ENCODE results near the gene MYBPHL.
"Not testable (repeated sequence)": the region's sequence is repeated elsewhere in the genome, so short reads cannot be mapped to it uniquely, and the experiment has no call there.

MYBPHL gene

DNA sequence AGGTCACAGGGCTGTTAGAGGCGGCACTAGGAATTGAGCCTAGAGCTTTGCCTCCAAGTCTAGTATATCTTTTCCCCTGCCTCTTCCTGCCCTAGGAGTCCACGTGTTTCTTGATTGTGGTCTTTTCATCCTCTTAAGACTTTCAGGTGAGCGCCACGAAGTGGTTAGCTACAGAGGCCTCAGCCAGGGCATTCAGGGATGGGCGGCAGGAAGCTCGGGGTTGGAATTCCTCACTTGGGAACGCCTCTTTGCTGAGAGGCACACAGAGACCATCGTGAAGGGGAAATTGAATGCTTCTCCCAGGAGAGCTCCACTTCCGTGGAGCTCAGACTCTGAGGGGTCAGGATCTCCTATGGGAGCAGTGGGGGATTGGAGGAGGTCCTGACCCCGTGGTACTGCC, 820 bp downstream of the MYBPHL start:
- not testable (repeated sequence) for DNase-seq

DNA sequence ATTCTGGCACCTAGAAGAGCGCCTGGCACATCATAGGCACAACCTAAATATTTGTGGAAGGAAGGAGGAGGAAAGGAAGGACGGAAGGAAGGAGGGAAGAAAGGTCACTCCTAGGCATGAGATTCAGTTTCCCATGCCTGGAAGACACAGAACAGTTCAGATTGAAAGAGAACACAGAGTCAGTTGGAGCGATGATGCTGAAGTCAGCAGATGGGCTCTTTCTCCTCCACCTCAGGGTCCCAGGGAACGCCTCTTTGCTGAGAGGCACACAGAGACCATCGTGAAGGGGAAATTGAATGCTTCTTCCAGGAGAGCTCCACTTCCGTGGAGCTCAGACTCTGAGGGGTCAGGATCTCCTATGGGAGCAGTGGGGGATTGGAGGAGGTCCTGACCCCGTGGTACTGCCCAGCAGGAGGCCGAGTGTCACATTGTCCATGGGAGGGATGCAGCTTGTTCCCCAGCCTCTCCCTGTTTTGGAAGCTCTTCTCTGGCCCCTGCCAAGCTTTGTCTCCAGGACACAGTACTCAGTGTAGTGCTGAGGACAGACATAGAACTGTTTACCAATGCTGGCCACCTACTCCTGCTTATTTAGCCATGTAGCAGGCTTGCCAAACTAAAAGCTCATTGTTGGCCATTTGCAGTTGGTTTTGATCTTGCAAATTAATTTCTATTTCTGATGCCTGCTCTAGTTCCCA, 2.4 kb downstream of the MYBPHL start:
- DNase-seq: no peak

DNA sequence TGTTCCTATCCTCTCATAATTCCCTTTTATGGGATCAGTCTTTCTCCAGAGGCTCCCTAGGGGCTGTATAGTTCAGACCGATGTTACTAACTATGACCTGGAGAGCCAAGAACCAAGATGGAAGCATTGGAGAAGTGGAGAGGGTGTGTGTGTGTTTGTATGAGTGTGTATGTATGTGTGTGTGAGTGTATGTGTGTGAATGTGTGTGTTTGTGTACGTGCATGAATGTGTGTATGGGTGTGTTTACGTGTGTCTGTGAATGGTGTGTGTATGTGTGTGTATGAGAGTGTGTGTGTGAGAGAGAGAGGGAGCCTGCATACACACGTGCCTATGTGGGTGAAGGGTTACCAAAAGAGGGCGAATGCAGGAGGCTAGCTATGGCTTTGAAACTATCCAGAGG, 4.9 kb downstream of the MYBPHL start:
- no peak for DNase-seq

DNA sequence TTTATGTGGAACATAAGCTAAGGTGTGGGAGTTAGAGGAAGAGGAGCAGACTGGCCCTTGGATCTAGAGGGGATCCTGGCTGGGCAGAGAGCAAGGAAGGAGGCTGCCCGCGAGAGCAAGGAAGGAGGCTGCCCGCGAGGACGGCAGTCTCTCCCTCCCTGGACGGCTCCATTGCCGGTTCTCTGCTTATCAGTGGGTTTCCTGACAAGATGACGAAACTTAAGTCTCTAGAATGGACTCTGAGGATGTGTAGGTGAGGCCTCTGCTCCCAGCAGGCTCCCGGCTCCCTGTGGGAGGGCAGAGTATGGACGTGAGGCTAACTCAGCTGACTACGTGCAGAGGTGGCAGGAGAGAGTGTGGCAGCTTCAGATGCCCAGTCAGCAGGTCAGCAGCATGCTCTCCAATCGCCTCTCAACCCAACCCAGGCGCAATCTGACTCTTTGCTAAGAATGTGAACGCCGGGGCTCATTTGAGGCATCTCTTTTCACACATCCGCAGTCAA, 6.1 kb downstream of the MYBPHL start:
- no peak for DNase-seq

DNA sequence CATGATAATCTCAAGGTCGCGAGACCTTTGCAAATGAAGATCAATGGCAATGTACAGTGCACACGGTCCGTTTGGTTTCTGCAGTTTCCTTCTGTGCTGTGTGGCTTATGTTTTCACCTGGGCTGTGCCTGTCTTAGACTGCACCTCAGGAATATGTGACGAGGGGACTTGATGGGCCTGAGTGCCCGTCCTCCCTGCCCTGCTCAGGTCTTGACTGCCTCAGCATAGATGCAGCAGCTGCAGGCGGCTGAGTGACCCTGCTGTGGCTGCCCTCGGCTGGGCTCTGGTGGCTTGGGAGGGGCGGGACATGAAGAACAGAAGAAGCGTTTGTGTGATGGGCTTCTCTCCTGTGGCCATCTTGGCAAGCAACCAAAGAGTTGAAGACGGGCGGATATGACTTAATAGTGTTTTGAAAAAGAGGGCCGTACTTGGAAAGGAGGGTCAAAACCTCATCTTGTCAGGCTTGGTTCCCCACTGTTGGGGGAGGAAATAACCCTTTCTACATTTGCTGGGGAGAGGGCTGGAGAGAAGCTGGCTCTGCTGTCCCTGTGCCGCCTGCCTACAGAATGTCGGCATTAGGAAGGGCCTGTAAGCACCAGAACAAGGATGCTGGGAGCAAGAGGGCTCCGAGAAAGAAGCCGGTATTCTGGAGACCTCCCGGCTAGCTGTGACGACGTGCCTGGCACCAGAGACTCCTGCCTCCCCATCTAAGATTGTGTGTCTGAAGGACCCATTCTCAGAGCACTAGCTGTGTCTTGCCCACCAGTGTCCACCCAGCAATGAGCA, 7.1 kb downstream of the MYBPHL start:
- DNase-seq: no peak

DNA sequence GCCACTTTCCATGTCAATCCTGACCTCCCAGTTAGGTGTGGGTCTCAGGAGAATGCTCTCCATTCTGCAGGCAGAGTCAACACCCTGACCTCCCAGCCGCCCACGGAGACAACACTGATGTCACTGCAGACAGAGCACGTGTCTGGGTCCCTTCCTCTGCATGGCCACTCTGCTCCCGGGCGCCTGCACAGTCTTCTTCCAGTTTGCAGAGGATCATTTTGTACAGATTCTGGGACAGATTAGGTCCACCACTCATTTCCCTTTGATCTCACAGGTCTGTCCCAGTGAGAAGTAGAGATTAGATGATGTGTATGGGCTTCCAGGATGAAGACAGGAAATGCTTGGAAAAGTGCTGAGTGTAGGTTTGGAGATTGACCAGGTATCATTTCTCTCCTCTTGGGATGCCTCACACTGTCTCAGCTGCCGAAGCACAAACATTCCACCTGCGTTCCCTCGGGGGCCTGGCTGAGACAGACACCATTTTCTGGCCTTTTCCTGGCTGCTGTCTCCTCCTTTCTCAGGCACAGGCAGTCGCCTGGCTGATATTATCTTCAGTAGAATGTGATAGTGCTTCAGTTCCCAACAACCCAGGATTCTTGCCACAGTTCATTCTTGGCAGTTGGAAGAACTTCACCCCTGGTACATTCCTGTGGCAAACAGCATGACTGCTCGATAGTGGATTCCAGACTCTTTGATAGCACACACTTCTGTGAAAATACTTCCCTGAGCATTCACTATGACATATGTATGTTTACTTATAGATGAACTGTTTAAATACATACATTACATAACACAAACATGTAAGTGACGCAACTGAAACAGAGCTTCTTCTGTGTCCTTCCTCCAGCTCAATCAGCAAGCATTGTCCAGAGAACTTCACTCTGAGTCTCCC, 7.9 kb downstream of the MYBPHL start:
- no peak for DNase-seq

DNA sequence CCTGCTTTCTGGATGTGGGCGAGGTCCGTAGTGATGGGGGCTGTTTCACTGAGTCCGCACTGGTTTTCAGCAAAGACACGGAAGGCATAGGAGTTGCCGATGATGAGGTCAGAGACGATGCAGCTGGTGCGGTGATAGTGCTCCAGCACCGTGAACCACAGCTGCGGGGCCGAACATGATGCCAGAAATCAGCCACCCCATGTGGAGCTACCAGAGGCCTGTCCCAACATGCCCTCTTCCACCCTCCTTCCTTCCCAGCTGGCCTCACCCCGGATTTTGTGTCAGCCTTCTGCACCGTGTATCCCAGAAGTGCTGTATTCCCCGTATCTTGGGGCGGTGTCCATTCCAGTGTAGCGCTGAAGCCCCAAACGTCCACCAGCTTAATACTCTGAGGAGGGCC, 10.0 kb downstream of the MYBPHL start:
- DNase-seq: no peak

DNA sequence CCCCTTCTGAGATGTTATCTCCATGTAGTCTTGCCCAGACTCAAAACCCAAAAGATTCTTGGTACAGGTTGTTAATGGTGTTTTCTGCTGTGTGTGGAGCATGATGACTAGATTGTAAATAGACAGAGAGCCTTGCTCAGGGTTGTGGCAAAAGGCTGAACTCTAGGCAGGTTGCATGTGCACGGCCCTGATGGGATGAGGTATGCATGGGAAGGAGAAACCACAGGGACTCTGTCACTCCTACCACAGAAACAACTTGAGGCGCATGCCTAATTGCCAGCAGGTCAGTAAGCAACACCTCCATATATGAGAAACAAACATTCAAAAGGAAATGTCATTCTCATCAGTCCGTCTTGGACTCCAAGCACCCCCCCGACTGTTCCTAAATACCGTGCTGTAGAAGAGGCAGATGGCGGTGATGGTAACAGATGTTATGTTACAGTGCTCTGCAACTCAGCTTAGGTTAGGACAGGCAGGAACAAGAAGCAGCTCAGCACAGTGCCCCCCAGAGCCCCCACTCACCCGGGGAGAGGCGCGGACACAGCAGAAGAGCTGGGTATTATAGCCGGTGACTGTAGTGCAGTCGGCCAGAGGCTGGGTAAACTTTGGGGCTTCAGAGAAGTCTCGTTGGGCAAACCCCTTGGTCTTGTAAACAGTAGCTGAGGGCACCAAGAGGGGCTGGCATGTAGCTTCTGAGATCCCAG, 10.9 kb downstream of the MYBPHL start:
- peak; percentile 82 for DNase-seq

DNA sequence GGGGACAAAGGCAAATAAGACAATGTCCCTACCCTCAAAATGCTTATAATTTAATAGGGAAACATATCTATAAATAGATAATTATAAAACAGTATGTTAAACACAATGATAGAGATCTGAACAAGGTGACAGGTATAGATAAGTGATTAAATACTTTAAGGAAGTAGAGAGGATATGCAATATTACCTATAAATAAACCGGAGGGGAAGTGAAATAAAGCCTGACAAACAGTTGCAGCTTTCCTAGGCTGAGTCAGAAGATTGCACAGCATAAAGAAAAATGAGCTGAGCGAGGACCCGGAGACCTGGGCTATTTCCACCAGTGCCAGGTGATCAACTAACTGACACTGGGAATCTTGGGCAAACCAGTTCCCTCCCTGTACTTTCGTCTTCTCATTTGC, 12.3 kb downstream of the MYBPHL start:
- no peak for DNase-seq

DNA sequence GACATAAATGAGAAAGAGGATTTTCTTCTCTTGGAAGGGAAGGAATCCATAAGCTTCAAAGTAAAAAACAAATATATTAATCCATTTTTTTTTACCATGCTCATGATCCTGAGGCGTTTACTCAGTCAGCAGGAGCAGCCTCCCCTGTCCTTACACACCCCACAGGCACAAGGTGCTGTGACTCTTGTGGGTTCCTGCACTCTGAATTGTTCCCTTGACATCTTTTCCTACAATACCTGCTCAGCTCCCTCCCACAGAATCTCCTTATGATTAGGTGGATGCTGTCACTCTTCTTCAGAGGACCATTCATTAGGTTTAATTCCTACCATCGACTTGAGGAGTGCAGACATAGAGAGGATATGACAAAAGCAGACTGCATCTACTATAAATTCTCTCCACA, 13.8 kb downstream of the MYBPHL start:
- DNase-seq: no peak

DNA sequence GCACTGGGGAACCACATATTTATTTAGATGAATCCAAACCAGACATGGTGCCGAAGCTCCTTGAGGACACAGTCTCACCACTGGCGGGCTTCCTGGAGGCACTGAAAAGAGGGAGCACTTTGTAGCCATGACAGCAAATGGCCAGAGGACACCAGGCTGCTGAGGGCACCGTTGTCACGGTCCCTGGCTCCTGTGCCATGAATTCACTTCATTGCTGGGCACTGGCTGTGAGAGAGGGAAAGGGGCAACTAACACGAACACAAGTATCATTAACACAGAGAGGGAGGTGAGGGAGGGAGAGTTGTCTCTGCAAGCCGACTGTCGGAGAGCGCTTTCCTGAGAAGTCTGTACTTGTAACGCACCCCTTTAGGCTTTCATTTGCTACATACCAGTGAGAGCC, 14.4 kb downstream of the MYBPHL start:
- DNase-seq: no peak

DNA sequence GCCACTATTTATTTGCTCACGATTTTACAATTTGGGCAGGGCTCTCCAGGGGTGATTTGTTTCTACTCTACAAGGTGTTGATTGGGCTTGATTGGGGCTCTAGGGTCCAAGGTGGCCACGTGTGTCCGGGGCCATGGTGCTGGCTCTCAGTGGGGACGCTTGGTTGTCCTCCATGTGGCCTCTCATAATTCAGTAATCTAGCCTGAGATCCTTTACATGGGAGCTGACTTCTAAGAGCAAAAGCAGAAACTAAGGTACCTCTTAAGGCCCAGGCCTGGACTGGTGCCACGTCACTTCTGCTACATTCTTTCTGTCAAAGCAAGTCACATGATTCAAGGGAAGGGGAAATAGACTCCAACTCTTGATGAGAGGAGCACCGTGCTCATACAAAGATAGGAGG, 15.8 kb downstream of the MYBPHL start:
- no peak for DNase-seq

DNA sequence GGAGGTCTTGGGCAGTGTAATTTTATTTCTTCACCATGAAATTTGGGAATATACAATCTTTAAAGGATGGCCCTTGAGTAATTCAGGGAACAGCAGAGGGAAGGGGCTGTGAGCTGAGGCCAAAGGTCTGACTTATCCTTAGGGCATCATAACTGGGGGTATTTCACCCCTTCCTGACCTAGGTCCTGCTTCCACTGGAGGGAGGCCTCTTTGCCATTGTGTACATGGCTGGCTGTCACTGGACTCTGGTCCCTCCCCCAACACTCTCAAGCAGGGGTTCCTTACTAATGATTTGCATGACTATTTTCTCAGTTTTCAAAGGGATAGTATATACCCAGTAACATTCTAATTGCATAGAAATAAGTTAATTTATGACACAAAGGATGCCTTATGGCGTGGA, 16.7 kb downstream of the MYBPHL start:
- DNase-seq: no peak

DNA sequence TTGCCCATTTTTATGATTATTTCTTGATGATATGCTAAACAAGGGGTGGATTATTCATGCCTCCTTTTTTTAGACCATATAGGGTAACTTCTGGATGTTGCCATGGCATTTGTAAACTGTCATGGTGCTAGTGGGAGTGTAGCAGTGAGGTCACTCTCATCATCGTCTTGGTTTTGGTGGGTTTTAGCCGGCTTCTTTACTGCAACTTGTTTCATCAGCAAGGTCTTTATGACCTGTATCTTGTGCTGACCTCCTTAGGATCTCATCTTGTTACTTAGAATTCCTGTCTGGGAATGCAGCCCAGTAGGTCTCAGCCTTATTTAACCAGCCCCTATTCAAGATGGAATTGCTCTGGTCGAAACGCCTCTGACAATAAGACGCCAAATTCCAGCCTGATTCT, 20.0 kb downstream of the MYBPHL start:
- DNase-seq: not testable (repeated sequence)

DNA sequence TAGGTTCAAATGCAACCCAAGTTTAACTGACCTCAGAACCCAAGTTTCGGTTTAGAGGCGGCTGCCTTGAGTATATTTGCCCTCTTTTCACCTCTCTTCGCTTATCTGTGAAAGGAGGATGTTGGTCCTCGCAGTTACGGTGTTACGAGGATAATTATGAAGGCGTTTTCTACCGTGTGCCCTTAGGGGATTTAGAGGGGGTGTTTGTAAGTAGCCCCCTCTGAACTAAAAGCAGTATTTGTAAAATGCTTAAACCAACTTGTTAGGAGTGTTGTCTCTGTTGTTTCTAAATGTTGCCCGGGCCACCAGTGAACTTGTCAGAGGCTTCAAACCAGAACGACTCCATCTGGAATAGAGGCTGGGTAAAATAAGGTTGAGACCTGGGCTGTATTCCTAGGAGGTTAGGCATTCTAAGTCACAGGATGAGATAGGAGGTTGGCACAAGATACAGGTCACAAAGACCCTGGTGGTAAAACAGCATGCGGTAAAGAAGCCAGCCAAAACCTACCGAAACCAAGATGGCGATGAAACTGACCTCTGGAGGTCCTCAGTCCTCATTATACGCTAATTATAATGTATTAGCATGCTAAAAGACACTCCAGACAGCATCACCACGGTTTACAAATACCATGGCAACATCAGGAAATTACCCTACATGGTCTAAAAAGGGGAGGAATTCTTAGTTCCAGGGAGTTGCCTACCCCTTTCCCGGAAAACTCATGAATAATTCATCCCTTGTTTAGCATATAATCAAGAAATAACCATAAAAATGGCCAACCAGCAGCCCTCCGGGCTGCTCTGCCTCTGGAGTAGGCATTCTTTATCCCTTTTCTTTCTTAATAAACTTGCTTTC, 22.8 kb downstream of the MYBPHL start:
- DNase-seq: no peak

DNA sequence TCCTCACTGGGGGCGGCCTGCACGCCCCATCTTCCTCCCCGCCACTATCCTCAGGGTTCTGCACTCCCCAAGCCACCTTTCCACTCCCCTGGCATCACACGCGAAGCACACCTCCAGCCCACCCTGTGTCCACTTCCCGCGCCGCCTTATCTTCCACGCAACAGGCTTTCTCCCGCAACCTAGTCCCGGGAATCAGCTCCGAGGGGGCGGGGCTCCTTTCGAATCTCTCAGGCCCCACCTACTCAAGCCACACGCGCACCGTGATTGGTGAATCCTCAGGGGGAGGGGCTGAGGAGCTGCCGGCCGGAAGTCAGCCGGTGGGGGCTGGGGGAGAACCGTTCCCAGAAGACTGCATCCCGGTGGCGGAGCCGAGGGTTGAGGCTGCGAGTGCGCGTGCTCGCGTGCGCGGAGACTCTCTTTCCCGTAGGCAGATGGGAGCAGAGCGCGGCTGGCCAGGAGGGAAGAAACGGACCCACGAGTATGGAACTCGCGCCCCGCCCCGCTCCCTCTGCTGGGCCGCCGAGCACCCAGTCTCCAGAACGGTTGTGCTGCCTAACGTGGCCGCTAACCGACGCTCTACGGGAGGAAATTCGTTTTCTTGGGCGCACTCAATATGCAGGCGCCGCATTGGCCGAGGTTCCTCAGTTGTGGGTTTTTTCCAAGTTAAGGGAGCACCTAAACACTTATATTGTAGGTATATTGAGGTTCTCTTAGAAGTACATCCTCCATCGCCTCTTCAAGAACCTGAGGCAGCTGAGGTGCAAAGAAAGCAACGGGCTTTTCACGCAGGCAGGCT, 23.7 kb downstream of the MYBPHL start, which contains the start of gene PSRC1:
TSS of gene PSRC1 (minus strand) at position 194 of the 796 bp plus-strand sequence.
- DNase-seq: peak; percentile 88

DNA sequence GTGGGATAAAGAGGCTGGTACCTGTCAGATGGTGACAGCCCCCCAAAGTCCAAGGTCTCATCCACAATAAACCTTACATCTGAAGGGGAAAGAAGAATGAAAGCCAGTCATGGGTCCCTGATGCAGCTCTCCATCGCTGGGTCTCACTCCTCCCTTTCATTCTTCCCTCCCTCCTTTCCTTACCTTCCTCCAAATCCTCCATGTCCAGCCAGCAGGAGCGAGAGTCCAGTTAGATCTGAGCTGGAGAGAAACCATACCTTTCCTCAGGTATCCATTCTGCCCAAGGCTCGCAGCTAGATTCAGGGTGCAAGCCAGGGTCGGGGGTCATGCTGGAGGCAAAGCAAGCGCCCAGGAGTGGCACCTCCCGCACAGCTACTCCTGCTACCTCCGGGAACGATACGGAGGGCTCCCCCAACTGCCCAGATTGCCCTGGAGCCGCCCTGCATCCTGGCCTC, 24.3 kb downstream of the MYBPHL start:
- no peak for DNase-seq

DNA sequence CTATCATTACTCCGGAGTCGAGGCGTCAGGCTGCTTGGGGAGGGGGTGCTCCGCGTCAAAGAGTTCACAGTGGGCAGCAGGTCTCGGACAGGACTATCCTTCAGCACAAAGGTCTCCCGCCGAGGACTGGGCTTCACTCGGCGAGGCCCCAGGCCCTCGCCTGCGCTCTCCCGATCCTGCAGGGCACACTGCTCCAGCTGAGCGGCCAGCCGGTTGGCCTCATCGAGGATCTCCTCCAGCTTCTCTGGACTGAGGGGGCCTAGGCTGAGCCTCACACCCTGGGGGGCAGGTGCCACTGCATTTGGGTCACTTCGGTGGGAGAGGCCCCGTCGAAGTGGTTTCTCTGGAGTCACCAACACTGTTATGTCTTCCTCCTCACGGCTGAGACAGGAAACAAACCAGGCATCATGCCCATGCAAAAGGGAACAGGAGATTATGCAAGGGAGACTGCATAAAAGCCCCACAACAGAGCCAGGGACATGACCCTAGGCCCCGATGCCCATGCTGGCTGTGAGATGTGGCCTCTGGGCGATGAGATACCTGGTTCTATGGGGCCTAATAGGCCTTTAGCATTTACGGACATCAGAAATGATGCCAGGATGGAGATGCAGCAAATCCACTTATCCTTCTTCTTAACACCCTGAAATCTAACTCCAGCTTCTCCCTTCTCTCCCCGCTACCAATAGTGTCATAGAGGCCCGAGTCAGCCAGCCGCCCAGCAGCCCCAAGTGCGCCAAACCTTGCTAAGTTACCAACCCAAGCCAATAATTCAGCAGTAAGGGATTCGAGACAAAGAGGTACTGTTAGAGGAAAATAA, 24.9 kb downstream of the MYBPHL start:
- DNase-seq: no peak

DNA sequence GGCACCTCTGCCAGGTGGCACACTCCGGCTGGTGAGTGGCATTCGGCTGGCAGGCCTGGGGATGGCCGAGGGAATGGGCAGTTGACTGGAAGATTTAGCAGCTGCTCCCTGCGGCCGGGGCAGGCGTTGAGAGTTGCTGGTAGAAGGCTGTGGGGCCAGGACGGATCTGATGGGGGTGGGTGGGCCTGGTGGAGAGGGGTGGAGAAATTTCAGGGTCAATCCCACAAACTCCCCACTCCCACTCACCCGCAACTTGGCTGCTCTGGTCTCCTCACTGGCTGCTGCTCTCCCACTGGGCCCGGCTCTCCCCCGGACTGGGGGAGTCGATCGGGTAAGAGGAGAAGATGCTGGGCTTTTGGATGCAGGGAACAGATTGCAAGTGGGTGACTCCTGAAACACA, 25.9 kb downstream of the MYBPHL start:
- DNase-seq: no peak
